SK-N-MC (cell line): ENCODE results near the gene NEK1.

Experiments used
- FOXP2 ChIP-seq: optimal IDR thresholded peaks from 2 replicates; pipeline ENCODE3; 2011; ENCODE audit warnings: mild to moderate bottlenecking, moderate library complexity; ENCODE audit not compliant: insufficient read depth; ENCODE audit errors: extremely low read length, control extremely low read depth
- POLR2AphosphoS5 ChIP-seq: IDR thresholded peaks from 2 replicates; pipeline ENCODE4 v1.6.1; 2012; ENCODE audit warnings: mild to moderate bottlenecking, low read depth, low read length, borderline replicate concordance

DNA sequence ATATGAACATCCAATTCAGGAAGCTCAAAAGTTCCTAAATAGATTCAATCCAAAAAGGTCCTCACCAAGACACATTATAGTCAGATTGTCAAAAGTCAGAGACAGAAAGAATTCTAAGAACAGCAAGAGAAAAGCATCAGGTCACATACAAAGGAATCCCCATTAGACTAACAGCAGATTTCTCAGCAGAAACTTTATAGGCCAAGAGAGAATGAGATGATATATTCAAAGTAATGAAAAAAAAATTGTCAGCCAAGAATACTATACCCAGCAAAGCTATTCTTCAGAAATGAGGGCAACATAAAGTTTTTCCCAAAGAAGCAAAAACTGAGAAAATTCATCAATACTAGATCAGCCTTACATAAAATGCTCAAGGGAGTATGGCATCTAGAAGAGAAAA lies 235.0 kb downstream of the NEK1 start:
- no peak for TF ChIP-seq POLR2AphosphoS5
- TF ChIP-seq FOXP2, result no peak
